Smooth muscle cell of the brain vasculature (primary cell): Measurements from ENCODE around the gene CNTNAP2.
"Not testable (repeated sequence)": the region's sequence is repeated elsewhere in the genome, so short reads cannot be mapped to it uniquely, and the experiment has no call there.

ENCODE experiments used
- DNase-seq: peaks from one replicate; pipeline ENCODE4 v3.0.0-alpha.2; 2012; ENCODE audit warnings: low read depth, low spot score

Gene CNTNAP2

DNA sequence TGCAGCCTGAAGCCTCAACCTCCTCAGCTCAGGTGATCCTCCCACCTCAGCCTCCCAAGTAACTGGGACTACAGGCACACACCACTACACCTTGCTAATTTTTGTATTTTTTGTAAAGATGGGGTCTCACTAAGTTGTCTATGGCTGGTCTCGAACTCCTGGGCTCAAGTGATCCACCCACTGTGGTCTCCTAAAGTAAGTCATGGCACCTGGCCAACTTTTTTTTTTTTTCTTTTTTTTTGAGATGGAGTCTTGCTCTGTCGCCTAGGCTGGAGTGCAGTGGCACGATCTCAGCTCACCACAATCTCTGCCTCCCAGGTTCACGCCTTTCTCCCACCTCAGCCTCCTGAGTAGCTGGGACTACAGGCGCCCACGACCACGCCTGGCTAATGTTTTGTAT is 2182.2 kb downstream of the CNTNAP2 start:
- not testable (repeated sequence) for DNase-seq

GRCh38 chr7:148299350-148300276 is 2183.0 kb downstream of the CNTNAP2 start:
- DNase-seq: no peak

DNA sequence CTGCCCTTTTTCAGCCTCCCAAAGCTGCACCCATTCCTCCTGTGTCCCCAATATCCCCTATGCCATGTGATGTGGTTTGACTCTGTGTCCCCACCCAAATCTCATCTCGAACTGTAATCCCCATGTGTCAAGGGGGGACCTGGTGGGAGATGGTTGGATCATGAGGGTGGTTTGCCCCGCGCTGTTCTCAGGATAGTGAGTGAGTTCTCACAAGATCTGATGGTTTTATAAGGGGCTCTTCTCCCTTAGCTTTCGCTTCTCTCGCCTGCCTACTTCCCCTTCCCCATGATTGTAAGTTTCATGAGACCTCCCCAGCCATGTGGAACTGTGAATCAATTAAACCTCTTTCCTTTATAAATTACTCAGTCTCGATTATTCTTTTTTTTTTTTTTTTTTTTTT is 2185.8 kb downstream of the CNTNAP2 start:
- not testable (repeated sequence) for DNase-seq

GRCh38 chr7:148303295-148304082 is 2186.9 kb downstream of the CNTNAP2 start:
- DNase-seq: peak; percentile 45

GRCh38 chr7:148304083-148304335 is 2187.4 kb downstream of the CNTNAP2 start:
- DNase-seq: no peak

- DNase-seq: no peak
These were observed 2187.9 kb downstream of the CNTNAP2 start for GRCh38 chr7:148304456-148304855.

DNA sequence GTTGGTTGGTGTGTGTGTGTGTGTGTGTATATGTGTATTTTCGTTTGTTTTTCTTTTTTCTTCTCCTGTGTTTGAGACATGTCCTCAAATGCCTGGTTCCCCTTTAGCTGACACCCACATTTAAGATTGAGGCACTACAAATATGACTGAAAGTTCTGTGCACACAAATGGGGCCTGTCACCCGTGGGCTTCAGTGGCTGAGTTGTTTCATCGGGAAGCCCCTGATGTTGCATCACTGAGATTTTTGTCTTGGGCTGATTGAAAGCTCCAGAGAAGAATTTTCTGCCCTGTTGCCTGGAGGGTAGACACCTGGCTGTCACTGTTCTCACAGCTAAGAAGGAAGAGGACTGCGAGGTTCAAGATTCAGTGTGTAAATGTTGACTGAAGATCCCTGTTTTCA is 2190.2 kb downstream of the CNTNAP2 start:
- DNase-seq: no peak

DNA sequence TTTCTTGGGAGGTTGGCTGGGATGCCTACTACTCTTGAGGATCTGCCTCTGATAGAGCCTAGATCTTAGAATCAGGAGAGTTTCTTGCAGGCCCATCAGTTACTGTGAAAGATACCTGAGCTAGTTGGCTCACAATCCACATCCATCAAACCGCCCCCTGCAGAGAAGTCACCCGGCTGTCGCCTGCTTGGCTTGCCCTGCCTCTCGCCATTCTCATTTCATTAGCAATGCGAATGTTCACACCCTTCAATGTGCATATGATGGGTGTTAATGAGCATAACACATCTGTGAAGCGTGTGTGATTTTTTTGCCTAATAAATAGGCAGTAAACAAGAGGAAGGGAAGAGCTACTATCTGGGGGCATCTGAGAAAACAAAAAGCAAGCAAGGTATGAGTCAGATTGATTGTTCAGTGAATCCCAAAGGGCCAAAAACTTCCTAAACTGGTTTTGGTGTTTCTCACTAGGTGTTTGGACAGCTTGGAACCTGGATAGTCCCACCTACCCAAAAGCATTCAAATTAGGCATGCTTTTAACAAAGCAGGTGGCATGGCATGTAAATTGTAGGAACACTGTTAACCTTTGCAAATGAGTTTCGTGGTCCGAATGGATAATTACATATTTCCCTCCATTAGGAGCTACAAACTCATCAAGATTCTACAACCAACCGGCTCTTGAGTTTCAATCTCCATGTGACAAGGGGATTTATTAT is 2201.7 kb downstream of the CNTNAP2 start:
- DNase-seq: no peak

GRCh38 chr7:148318838-148319237 is 2202.2 kb downstream of the CNTNAP2 start:
- DNase-seq: no peak

GRCh38 chr7:148319316-148319808 is 2202.8 kb downstream of the CNTNAP2 start:
- no peak for DNase-seq

- no peak for DNase-seq
These were observed 2208.6 kb downstream of the CNTNAP2 start for GRCh38 chr7:148325208-148325607.

DNA sequence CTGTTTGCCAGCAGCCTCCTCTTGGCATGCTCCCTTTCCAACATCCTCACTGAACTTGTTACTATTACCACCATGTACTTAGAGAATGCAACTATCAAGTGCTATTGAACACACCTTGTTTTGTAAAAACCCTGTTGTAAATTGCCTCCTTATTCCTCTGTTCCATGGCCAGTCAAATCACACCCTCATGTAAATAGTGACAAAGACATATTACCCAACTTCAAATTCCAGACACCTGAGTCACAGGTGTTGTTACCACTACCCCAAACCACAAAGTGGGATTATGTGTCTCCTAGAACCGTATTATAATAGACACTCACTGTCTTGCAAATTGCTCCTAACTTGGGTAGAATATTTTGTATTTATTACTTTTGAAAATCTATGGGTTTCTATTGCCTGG is 2210.8 kb downstream of the CNTNAP2 start:
- no peak for DNase-seq

- no peak for DNase-seq
These were observed 2212.3 kb downstream of the CNTNAP2 start for GRCh38 chr7:148328906-148329305.

GRCh38 chr7:148330124-148330818 is 2213.7 kb downstream of the CNTNAP2 start:
- DNase-seq: no peak

- no peak for DNase-seq
These were observed 2214.2 kb downstream of the CNTNAP2 start for GRCh38 chr7:148330822-148331221.

DNA sequence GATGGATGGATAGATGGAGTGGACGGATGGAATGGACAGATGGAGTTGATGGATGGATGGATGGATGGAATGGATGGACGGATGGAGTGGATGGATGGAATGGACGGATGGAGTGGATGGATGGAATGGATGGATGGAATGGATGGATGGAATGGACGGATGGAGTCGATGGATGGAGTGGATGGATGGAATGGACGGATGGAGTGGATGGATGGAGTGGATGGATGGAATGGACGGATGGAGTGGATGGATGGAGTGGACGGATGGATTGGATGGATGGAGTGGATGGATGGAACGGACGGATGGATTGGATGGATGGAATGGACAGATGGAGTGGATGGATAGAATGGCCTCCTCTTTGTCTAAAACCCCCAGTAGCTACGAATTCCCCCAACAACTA is 2214.9 kb downstream of the CNTNAP2 start:
- not testable (repeated sequence) for DNase-seq

DNA sequence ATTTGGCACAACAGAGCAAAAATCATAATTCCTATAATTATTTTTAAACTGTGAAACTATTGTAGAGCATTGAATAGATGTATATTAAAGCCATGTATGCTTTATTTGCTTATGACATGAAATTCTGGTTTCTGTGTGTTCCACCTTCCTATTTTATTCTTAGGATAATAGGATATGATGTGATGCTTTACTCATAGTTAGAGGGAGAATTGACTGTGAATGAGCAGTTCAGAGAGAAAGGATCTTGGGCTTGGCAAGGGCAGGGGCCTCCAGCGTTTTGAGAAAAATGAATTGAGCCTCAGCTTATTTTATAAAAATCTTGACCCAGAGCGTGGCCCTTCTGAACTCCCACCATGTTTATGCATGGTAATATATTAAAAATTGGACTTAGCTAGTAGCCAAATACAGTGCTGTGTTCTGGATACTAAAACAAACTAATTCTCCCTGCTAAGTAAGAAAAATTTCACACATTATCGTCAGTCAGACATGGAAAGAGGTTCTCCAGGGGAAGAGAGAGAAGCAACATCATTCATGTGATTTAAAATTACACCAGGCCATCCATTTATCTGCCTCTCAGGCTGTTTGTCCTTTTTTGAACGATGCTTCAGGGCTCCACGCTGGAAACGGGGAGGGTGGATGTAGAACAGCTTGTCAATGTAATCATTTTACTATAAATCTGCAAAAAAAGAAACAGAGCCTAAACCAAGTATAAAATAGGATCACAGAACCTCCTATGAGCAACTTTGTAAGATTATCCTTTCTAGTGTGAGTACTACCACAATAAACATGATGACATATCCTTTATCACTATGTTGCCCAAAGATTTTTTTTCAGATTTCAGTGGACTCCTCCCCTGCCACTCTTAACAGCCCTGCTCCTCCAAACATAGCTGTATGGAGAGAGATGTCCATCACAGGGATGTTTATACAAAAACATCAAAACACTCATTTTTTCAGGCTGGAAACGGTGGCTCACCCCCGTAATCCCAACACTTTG is 2215.9 kb downstream of the CNTNAP2 start:
- DNase-seq: no peak

DNA sequence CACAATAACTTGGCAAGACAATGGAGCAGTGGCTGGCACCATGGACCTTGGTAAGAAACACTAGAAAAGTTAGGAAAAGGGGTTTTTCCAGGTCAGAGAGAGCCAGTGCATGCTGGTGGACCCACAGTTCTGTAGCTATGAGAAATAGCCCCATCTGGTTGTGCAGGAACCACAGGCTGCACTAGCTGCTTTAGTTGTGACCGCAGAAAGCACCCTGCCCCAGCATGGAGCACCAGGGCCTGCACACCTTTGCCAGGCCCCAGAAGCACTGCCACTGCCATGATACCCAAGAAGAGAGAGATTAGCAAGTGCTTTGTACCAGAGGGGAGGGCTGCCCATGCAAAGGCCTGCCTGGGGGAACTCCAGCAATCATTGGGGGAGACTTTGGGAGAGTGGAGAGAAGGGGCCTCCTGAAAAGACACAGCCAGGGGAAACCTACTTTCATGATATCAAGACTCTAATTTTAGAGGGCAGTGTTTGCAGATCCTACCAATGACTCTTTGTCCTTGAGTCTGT is 2217.9 kb downstream of the CNTNAP2 start:
- DNase-seq: no peak

- DNase-seq: peak; percentile 20
These were observed 2218.5 kb downstream of the CNTNAP2 start for GRCh38 chr7:148334959-148335577.

DNA sequence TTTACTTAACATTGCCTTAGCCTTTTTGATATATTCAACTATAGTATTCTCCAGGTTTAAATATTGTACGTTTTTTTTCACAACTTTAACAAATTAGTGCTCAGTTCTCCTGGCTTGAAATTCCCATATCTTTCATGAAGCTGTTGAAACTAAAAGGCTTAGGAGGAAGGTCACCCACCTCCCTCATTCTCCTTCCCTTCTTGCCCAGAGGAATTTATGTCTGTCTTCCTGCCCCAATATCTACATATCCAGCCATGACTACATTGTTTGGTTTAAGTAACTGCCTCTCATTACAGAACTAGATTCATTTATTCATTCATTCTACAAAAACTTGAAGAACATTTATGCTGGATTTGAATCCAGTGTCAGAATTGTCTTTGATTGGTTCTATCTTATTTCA is 2219.2 kb downstream of the CNTNAP2 start:
- no peak for DNase-seq
